ENCODE results near the gene GJC1.

DNA sequence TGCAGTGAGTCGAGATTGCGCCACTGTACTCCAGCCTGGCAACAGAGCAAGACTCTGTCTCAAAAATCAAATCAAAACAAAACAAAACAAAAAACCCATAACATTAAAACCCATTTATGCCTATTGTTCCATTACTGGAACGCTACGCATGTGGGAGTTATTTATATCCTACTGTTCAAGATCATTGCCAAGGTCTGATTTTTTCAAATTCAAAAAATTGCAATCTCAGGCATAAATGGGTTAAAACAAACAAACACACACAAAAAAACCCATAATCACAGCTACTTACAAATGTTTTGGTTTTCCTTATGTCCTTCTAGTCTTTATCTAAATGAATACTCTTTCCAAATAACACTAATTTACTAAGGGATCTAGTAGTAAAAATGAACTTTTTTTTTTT lies 17.8 kb downstream of the GJC1 start:
- TF ChIP-seq CTCF (IDR thresholded peaks at IDR 0.05; ENCODE audit: insufficient read depth, low read length, poor library complexity, severe bottlenecking) (no peak), EZH2phosphoT487 (conservative IDR thresholded peaks at IDR 0.05; ENCODE audit: low read length) (no peak)
